Stimulated activated CD8-positive, alpha-beta memory T cell treated with anti-CD3 and anti-CD28 coated beads, Interleukin-12 subunit alpha, Interleukin-12 subunit beta, amount 100 ng/mL, for 24 hours (primary cell): ENCODE results near the gene ARRDC4.

Experiments
- DNase-seq: peaks from one replicate; pipeline ENCODE4 v3.0.0-alpha.2; 2020; ENCODE audit errors: extremely low read depth

The ARRDC4 gene

DNA sequence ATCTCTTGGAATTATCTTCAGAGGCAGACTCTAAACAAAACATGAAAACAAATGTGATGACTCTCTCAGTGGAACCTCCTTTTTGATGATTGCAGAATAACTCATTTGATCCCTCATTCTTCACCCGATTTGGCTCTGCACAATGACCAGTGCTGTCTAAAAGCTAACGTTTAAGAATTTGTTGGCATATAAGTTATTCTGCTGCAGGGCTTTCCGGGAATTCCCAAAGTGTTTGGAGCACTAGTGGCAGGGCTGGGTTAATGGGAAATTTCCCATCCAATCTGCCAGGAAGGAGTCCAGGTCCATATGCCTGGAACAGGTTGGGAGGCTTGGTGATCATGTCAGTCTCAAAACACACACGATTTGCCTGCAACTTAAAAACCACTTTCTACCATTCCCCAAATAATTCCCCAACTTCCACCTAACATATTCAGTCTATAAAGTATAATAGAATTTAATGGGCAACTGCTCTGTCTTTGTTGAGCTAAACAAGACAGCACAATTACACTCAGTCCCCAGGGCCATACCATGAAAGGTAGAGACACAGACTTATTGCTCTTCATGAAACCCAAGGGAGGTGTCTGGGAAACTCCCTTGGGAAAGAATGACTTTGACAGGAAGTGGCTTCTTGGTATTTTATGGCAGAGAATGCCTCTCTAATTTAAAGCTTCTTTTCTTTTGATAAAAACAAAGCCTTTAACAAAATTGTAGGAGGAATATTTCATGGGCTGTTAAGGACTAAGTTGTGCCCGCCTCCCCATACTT is 38.0 kb downstream of the ARRDC4 start:
- DNase-seq = no peak

DNA sequence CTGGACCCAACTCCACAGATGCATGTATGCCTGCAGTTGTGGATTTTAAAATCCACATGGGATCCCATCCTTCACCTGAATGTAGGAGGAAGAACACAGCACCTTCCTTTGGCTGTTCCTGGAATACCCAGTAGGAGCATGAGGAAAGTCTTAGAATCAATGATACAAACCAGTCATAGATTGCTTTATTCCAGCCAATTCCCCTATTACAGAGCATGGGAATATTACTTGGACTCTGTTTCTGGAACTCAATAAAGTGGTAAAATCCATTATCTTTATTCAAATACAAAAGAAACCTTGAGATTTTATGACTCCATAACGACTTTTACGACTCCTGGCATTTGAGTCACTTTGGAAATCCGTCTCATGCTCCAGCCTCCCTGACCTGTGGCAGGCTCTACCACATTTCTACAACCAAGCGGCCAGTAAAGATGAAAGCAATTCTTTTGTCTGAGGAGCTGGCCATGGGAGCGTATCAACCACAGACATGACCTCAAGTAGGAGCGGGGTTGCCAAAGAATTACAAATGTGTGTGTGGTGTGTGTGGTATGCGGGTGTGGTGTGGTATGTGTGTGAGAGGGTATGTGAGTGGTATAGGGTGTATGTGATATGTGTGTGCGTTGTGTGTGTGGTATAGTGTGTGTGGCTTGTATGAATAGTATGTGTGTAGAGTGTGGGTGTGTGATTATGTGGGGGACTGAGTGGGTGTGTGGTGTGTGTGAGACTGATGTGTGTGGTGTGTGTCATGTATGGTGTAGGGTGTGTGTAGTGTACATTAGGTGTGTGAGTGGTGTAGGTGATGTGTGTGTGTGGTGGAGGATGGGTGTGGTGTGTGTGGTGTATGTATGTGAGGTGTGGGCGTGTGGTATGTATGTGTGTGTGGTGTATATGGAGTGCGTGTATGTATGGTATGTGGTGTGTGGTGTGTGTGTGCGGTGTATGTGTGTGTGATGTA is 40.0 kb downstream of the ARRDC4 start:
- no peak for DNase-seq

DNA sequence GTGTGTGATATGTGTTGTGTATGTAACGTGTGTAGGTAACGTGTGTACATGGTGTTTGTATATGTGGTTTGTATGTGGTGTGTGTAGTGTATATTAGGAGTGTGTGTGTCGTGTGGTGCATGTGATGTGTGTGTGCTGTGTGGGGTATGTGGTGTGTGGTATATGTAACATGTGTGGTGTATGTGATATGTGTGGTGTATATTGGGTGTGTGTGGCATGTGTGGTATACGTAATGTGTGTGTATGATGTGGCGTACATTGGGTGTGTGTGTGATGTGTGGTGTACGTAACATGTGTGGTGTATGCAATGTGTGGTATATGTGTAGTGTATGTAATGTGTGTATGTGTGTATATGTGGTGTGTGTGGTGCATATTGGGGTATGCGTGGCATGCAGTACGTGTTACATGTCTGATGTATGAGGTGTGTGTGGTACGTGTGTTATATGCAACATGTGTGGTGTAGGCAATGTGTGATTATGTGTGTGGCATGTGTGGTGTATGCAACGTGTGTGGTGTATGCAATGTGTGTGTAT is 41.2 kb downstream of the ARRDC4 start:
- no peak for DNase-seq

- no peak for DNase-seq
Observed at GRCh38 chr15:98002419-98002818, 41.9 kb downstream of the ARRDC4 start.

DNA sequence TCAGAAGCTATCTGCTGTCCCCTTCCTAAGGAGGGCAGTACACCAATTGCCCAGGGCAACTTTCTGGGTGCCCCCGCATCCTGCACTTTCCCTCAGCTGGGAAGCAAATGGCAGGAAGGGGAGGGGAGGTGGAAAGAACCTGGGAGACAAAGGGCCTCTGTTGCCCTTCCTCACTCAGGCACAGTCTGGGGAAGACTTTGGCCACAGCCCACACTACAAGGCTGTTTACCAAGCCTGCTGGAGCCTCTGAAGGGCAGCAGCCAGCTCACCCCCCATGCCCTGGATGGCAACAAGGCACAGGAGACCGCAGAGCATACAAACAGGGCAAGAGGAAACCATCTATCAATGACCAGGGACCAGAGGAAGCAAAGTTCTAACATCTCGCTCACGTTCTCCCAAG is 42.4 kb downstream of the ARRDC4 start:
- no peak for DNase-seq

DNA sequence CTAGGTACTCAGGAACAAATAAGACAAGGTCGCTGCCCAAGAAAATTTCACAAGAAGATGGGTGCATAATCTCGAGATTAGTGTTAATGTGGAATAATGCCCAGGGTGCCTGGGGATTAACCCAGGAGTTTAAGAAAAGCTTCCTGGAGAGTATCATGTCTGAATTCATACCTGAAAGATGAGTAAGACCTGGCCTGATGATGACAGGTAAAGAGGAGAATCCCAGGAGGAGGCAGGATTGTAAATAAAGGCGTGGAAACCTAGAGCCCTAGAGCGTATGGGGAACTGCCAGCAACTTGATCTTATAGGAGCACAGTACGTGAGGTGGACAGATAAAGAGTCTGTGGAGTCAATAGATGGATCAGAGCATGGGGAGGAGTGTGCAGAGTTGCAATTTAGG is 43.0 kb downstream of the ARRDC4 start:
- DNase-seq = no peak

DNA sequence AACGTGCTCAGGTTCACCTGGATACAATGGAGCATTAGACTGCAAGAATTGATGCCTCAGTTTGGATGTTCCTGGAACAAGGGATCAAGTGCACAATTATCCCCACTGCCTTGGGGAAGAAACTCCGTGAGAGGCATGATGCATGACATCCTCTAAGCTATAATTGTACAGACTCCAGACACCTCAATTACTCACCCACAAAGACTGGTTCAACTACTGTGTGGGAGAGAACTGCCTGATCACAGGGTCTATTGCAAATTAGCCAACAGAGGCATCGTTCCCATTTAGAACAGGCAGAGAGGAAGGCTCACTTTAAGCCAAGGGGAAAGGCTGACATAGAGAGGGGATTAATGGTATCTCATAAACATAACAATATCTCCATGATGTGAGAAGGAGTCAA is 43.5 kb downstream of the ARRDC4 start:
- no peak for DNase-seq

DNA sequence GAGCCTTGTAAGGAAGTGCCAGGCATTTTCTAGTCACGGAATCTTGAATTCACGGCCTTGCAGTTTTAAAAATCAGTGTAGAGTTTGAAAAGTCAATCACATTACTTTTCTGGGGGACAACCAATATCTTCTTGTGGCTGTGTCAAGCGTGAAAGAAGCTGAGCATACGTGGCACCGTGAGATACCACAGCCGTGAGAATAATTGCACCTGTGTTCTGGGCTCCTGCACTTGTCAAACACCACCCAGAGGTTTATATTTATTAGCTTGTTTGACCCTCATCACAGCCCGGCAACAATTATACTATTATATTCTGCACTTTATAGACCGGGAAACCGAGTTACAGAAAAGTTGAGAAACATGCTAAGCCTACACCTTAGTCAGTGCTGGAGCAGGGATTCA is 45.2 kb downstream of the ARRDC4 start:
- DNase-seq = no peak

GRCh38 chr15:98009169-98009568 is 48.7 kb downstream of the ARRDC4 start:
- DNase-seq = no peak

DNA sequence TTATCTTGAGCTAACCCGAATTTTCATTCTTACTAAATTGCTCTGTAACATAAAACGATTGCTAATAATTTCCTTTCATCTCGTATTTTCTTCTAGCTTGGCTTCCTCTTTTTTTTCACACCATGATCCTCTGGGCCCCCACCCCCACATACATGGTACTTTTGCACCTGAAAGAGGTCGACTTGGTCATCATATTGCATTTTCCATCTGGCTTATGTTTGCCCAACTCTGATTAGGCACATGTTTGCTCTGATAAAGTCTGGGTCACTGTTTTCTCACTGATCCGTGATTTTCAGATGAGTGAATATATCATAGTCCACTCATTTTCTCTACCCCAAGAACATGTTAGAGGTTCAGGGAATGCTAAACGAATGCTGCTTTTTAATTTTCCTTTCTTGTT is 49.5 kb downstream of the ARRDC4 start:
- DNase-seq = no peak

DNA sequence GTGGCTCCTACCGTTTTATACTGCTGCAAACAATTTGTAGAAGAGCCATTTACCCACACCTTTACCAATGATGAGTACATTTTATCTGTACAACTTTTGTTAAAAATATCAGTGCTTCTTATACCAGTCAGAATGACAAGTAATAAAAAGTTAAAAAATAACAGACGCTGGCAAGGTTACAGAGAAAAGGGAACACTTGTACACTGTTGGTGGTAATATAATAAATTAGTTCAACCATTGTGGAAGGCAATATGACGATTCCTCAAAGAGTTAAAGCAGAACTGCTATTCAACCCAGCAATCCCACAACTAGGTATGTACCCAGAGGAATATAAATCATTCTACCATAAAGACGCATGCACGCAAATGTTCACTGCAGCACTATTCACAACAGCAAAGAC is 51.9 kb downstream of the ARRDC4 start:
- DNase-seq = no peak

DNA sequence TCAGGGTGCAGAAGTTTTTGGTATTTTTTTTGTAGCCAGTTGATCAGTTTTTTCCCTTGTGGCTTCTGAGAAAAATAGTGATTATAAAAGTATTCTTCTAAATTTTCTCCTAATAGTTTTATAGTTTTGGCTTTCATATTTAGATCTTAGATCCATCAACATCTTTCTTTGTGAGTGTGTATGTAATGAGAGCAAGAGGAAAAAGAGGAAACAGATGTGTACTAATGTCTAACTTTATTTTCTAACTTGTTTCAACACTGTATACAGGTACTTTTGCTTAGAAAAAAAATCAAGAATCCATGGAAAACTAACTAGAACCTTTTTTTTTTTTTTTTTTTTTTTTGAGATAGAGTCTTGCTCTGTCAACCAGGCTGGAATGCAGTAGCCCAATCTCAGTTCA is 53.1 kb downstream of the ARRDC4 start:
- no peak for DNase-seq

DNA sequence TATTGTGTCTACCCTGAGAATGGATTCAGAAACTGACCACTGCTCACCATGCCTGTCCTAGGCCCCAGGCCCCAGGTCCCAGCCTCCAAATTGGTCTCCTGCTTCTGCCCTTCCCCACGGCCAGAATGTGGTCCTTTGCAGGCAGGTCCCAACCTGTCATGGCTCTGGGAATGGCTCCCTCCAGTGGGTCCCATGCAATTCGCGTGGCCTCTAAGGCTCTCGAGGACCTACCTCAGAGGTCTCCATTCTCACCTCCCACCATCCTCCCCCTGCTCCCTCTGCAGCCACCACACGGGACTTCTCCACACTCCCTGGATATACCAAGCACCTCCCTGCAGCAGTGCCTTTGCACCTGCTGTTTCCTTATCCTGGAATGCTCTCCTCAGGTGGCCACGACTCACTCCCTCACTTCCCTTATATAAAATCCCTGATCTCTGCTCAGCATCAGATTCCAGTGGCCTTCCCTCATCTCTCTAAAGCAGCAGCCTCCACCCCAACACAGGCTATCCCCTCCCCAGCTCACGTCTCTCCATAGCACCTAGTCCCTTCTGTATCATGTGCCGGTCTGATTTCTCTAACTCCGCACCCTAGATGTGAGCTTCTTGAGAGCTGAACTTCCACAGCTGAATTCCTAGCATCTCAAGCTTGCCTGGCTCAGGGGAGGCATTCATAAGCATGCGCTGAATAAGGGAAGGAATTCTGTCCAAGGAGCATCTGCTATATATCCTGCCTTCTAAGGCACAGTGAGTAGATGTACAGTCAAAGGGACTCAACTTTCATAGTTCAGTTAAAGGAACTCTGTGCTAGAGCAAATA is 56.9 kb downstream of the ARRDC4 start:
- no peak for DNase-seq

DNA sequence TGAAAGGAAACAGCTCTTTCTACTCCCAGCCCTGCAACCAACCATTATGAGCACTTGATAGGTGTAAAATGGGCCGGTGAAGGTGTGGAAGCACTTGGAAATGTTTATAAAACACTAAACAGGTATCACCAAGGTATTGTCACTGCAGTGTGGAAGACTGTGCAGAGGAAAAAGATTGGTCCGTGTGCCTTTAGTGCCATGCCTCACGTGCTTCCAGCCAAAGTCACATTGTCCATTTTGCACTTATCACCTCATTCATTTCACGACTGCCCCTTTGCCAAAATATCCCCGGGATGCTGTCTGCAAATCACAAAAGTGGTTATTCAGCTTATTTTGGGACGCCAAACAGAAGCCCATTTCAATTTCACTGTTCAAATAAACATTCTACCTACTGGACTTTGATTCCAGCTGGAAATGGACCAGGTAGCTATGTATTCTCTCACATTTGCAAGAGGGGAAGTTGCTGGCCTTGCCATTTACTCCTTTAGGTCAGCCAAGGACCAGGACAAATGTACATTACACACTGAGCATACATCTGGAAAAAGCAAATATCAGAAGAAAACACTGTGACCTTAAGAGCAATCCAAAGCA is 58.4 kb downstream of the ARRDC4 start:
- no peak for DNase-seq
